HG03039 (cell line): ENCODE data around the gene TSPAN19.
"Not testable (repeated sequence)": the region's sequence is repeated elsewhere in the genome, so short reads cannot be mapped to it uniquely, and the experiment has no call there.

ENCODE experiments used
- ATAC-seq: cut with Tn5 transposase; IDR thresholded peaks from one replicate; pipeline ENCODE4 v1.9.1; 2021; ENCODE audit warnings: mild to moderate bottlenecking, moderate library complexity; ENCODE audit not compliant: unreplicated experiment

TSPAN19 gene

DNA sequence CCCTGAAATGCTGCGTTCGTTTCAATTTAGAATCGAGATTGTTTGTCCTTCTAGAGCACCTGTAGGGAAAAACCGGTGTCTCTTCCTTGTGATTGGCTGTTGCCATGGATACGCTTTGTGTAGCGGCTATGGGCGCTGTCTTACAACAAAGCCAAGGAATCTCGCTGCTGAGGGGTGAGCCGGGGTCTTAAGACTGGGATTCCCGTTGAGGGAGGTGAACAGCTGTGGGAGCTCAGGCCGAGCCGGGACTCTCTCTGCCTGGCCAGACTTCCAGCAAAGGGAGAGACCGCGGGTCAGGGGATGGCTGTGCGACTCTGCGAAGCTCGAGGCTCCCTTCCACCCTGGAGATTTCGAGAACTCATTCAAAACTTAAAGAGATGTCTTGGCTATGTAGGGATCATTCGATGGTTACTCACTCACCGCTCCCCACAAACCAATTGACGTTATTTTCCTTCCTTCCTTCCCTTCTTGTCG lies at the start of gene TSPAN19, which contains the start of gene LRRIQ1:
Gene TSPAN19 (minus strand): TSS at position 44 of the 474 bp plus-strand sequence. CDS start 6,331 bp downstream, outside the sequence.
Gene LRRIQ1 (plus strand): TSS at position 118 of the 474 bp plus-strand sequence. CDS start 1,826 bp downstream, outside the sequence.
- ATAC-seq = peak; percentile 98

DNA sequence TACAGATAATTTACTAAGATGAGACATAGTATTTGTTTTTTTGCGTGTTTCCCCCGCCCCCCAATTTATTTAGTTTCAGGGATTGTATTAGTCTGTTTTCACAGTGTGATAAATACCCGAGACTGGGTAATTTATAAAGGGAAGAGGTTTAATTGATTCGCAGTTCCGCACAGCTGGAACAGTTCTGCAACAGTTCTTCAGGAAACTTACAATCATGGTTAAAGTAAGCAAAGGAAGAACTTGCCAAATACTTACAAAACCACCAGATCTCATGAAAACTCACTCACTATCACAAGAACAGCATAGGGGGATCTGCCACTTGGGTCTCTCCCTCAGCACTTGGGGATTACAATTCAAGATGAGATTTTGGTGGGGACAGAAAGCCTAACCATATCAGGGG lies 49.0 kb upstream of the TSPAN19 start:
- ATAC-seq = no peak

- peak; percentile 88 for ATAC-seq
Measured at GRCh38 chr12:85076688-85077430, 40.8 kb upstream of the TSPAN19 start.

- no peak for ATAC-seq
Measured at GRCh38 chr12:85072826-85073225, 36.7 kb upstream of the TSPAN19 start.

- no peak for ATAC-seq
Measured at GRCh38 chr12:85065837-85066482, 29.9 kb upstream of the TSPAN19 start.

GRCh38 chr12:85060916-85061315 lies 24.8 kb upstream of the TSPAN19 start:
- ATAC-seq = no peak

DNA sequence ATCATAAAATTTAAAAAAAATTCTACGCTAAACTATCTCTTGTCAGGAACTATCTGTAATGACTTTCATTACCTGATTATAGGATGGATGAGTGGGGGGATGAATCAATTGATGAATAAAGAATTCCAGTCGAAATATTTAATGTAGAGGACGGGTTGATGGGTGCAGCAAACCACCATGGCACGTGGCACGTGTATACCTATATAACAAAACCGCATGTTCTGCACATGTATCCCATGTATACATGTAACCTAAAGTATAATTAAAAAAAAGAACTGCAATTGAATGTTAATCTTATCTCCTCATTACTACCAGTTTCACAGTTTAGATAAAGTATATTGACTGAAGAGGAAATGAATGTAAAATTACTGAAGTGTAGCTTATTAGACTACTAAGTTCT lies 23.5 kb upstream of the TSPAN19 start:
- no peak for ATAC-seq

DNA sequence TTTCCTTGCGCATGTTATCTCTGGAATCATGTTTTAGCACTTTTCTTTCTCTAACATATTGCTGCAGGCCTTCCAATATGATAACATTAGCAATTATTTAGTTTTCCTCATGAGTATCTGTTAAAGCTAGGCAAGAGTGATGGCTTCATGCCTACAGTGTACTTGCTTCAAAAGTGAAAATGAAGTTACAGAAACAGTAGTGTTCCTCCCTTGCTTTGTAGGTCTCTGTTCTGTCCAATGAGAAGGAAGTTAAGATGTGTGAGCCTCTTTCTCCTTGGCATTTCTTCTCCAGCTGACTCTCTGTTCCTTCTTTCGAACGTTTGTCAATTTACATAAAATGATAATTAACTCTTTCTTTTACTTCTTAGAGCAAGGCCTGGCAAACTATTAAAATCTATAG lies 22.3 kb upstream of the TSPAN19 start:
- ATAC-seq = no peak

- no peak for ATAC-seq
Measured at GRCh38 chr12:85057370-85057963, 21.4 kb upstream of the TSPAN19 start.

GRCh38 chr12:85043829-85044228 lies 7.8 kb upstream of the TSPAN19 start:
- no peak for ATAC-seq

- ATAC-seq = no peak
Measured at GRCh38 chr12:85041395-85041794, 5.3 kb upstream of the TSPAN19 start.

- ATAC-seq = no peak
Measured at GRCh38 chr12:85036733-85037132, 656 bp upstream of the TSPAN19 start.

GRCh38 chr12:85029456-85029855 lies 6.6 kb downstream of the TSPAN19 start:
- ATAC-seq = no peak

- ATAC-seq = no peak
Measured at GRCh38 chr12:85018098-85018497, 18.0 kb downstream of the TSPAN19 start.

GRCh38 chr12:85017618-85018017 lies 18.5 kb downstream of the TSPAN19 start:
- ATAC-seq = no peak

GRCh38 chr12:85017133-85017532 lies 18.9 kb downstream of the TSPAN19 start:
- no peak for ATAC-seq

GRCh38 chr12:85016413-85016812 lies 19.7 kb downstream of the TSPAN19 start:
- no peak for ATAC-seq

- ATAC-seq = no peak
Measured at GRCh38 chr12:85007836-85008235, 28.2 kb downstream of the TSPAN19 start.

DNA sequence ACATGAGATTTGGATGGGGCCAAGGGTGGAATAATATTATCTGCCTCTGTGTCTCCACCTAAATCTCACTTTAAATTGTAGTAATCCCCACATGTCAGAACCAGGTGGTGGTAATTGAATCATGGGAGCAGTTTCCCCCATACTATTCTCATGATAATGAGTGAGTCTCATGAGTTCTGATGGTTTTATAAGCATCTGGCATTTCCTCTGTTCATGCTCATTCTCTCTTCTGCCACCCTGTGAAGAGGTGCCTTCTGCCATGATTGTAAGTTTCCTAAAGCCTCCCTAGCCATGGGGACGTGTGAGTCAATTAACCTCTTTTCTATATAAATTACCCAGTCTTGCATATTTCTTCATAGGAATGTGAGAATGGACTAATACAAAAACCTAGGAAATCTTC lies 29.9 kb downstream of the TSPAN19 start:
- no peak for ATAC-seq

DNA sequence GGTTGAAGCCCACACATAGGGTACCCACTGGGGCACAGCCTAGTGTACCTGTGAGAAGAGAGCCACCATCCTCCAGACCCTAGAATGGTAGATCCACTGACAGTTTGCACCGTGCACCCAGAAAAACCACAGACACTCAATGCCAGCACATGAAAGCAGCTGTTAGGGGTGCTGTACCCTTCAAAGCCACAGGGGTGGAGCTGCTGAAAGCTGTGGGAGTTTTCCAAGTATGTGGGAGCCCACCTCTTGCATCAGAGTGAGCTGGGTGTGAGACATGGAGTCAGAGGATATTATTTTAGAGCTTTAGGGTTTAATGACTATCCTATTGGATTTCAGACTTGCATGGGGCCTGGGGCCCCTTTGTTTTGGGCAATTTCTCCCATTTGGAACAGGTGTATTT lies 30.5 kb downstream of the TSPAN19 start:
- ATAC-seq = no peak

DNA sequence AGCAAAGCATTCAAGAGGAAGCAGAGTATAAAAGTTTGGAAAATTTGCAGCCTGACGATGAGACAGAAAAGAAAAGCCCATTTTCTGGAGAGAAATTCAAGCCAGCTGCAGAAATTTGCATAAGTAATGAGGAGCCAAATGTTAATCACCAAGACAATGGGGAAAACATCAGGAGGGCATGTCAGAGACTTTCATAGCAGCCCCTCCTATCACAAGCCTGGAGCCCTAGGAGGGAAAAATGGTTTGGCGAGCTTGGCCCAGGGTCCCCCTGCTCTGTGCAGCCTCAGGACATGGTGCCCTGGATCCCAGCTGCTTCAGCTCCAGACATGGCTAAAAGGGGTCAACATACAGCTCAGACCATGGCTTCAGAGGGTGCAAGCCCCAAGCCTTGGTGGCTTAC lies 31.0 kb downstream of the TSPAN19 start:
- ATAC-seq = not testable (repeated sequence)

GRCh38 chr12:85004204-85004603 lies 31.9 kb downstream of the TSPAN19 start:
- ATAC-seq = no peak
